H9 (cell line): ENCODE data around the gene LPAR1. TPM values are rescaled to one million over a fixed set of nuclear protein-coding genes. Genes with fewer than 3 reads are reported as not detected.

Experiments
- DNase-seq: peaks from one replicate; pipeline ENCODE4 v3.0.0-alpha.2; 2017
- H2AFZ ChIP-seq: one replicate; pipeline ENCODE4 v1.6.1; 2013; ENCODE audit warnings: mild to moderate bottlenecking, low read length, control low read depth, moderate library complexity
- H2AK5ac ChIP-seq: 2 replicates; pipeline ENCODE4 v1.6.1; 2013; ENCODE audit warnings: low read length, control low read depth, mixed read lengths; ENCODE audit not compliant: insufficient read length
- H2BK120ac ChIP-seq: one replicate; pipeline ENCODE4 v1.6.1; 2013; ENCODE audit warnings: low read depth, mild to moderate bottlenecking, low read length, control low read depth, inconsistent platforms; ENCODE audit not compliant: poor library complexity, severe bottlenecking
- H2BK12ac ChIP-seq: 2 replicates; pipeline ENCODE4 v1.6.1; 2013; ENCODE audit warnings: low read length, control low read depth, mixed read lengths, low read depth; ENCODE audit not compliant: insufficient read length
- H2BK15ac ChIP-seq: 2 replicates; pipeline ENCODE4 v1.6.1; 2013; ENCODE audit warnings: low read depth, low read length, control low read depth
- H2BK20ac ChIP-seq: one replicate; pipeline ENCODE4 v1.6.1; 2013; ENCODE audit warnings: low read depth, mild to moderate bottlenecking, low read length, control low read depth, inconsistent platforms; ENCODE audit not compliant: poor library complexity, severe bottlenecking
- H2BK5ac ChIP-seq: 2 replicates; pipeline ENCODE4 v1.6.1; 2013; ENCODE audit warnings: low read length, control low read depth, mixed read lengths; ENCODE audit not compliant: insufficient read length
- H3K14ac ChIP-seq: 2 replicates; pipeline ENCODE4 v1.6.1; 2013; ENCODE audit warnings: low read length, control low read depth; ENCODE audit not compliant: insufficient read depth
- H3K18ac ChIP-seq: 2 replicates; pipeline ENCODE4 v1.6.1; 2013; ENCODE audit warnings: low read depth, mild to moderate bottlenecking, mixed read lengths, low read length, control low read depth; ENCODE audit not compliant: insufficient read length
- H3K23ac ChIP-seq: 2 replicates; pipeline ENCODE4 v1.6.1; 2013; ENCODE audit warnings: low read length, control low read depth, mixed read lengths, low read depth; ENCODE audit not compliant: insufficient read length
- H3K23me2 ChIP-seq: 2 replicates; pipeline ENCODE4 v1.6.1; 2013; ENCODE audit warnings: low read depth, mild to moderate bottlenecking, mixed read lengths, low read length, control low read depth; ENCODE audit not compliant: insufficient read length, poor library complexity, severe bottlenecking
- H3K27ac ChIP-seq: 2 replicates; pipeline ENCODE4 v1.5.1; 2013; ENCODE audit warnings: low read length, control low read depth, mixed read lengths, low read depth; ENCODE audit not compliant: insufficient read length
- H3K27me3 ChIP-seq: 2 replicates; pipeline ENCODE4 v1.6.1; 2013; ENCODE audit warnings: low read length, control low read depth, inconsistent platforms; ENCODE audit not compliant: insufficient read depth
- H3K4ac ChIP-seq: 2 replicates; pipeline ENCODE4 v1.6.1; 2013; ENCODE audit warnings: low read depth, mild to moderate bottlenecking, control low read depth, inconsistent platforms, low read length, moderate library complexity
- H3K4me1 ChIP-seq: 2 replicates; pipeline ENCODE4 v1.6.1; 2013; ENCODE audit warnings: low read length, control low read depth, inconsistent platforms; ENCODE audit not compliant: insufficient read depth
- H3K4me2 ChIP-seq: 2 replicates; pipeline ENCODE4 v1.6.1; 2013; ENCODE audit warnings: low read length, control low read depth, mixed read lengths; ENCODE audit not compliant: insufficient read length, insufficient read depth
- H3K56ac ChIP-seq: 2 replicates; pipeline ENCODE4 v1.6.1; 2013; ENCODE audit warnings: low read depth, mild to moderate bottlenecking, mixed read lengths, low read length, control low read depth; ENCODE audit not compliant: insufficient read length
- H3K79me1 ChIP-seq: 2 replicates; pipeline ENCODE4 v1.6.1; 2013; ENCODE audit warnings: low read depth, mild to moderate bottlenecking, moderate library complexity, low read length, control low read depth, inconsistent platforms; ENCODE audit not compliant: insufficient read depth, poor library complexity, severe bottlenecking
- H3K79me2 ChIP-seq: 2 replicates; pipeline ENCODE4 v1.6.1; 2013; ENCODE audit warnings: low read length, control low read depth, inconsistent platforms; ENCODE audit not compliant: insufficient read depth
- H3K9ac ChIP-seq: 2 replicates; pipeline ENCODE4 v1.6.1; 2013; ENCODE audit warnings: low read length, control low read depth, mixed read lengths; ENCODE audit not compliant: insufficient read length; ENCODE audit errors: extremely low read depth
- H3K9me3 ChIP-seq: one replicate; pipeline ENCODE4 v1.6.1; 2013; ENCODE audit warnings: low read depth, low read length, inconsistent platforms; ENCODE audit not compliant: control insufficient read depth
- H3T11ph ChIP-seq: one replicate; pipeline ENCODE4 v1.6.1; 2013; ENCODE audit warnings: mild to moderate bottlenecking, low read length, control low read depth, inconsistent platforms
- H4K20me1 ChIP-seq: one replicate; pipeline ENCODE4 v1.6.1; 2013; ENCODE audit not compliant: control insufficient read depth, insufficient read length, insufficient read depth
- H4K5ac ChIP-seq: 2 replicates; pipeline ENCODE4 v1.6.1; 2013; ENCODE audit warnings: low read depth, mild to moderate bottlenecking, mixed read lengths, low read length, control low read depth; ENCODE audit not compliant: insufficient read length
- H4K8ac ChIP-seq: replicated peaks from 2 replicates; pipeline ENCODE4 v1.6.1; 2013; ENCODE audit warnings: low read length, control low read depth, mixed read lengths, low read depth; ENCODE audit not compliant: insufficient read length
- H4K91ac ChIP-seq: 2 replicates; pipeline ENCODE4 v1.6.1; 2013; ENCODE audit warnings: low read depth, mild to moderate bottlenecking, moderate library complexity, mixed read lengths, low read length, control low read depth; ENCODE audit not compliant: insufficient read length
- H3K27ac Mint-ChIP-seq, 3 experiments: 2 replicates in 2 of 3; 3 replicates in 1 of 3; pipeline ENCODE4 v1.8.0; 2020 to 2021; ENCODE audit warnings: mixed read lengths in 3 of 3, mild to moderate bottlenecking in 1 of 3, moderate library complexity in 1 of 3
- H3K27me3 Mint-ChIP-seq: 2 replicates; pipeline ENCODE4 v1.8.0; 2021; ENCODE audit warnings: low read depth, mild to moderate bottlenecking, moderate library complexity, mixed read lengths
- H3K36me3 Mint-ChIP-seq, 3 experiments: 2 replicates in 2 of 3; 3 replicates in 1 of 3; pipeline ENCODE4 v1.8.0; 2020 to 2021; ENCODE audit warnings: low read depth in 3 of 3, mixed read lengths in 3 of 3; ENCODE audit not compliant: insufficient read depth in 1 of 3
- H3K4me1 Mint-ChIP-seq, 2 experiments: 2 replicates each; pipeline ENCODE4 v1.8.0; 2020; ENCODE audit warnings: mixed read lengths in 2 of 2
- H3K4me3 Mint-ChIP-seq, 2 experiments: 2 replicates in 1 of 2; 3 replicates in 1 of 2; pipeline ENCODE4 v1.8.0; 2020 to 2021; ENCODE audit warnings: mild to moderate bottlenecking in 2 of 2, mixed read lengths in 2 of 2, moderate library complexity in 1 of 2
- H3K9me3 Mint-ChIP-seq, 2 experiments: 2 replicates in 1 of 2; 3 replicates in 1 of 2; pipeline ENCODE4 v1.8.0; 2020; ENCODE audit warnings: mild to moderate bottlenecking in 2 of 2, mixed read lengths in 2 of 2, moderate library complexity in 1 of 2
- WGBS: extraction: QIAGEN DNeasy Blood & Tissue Kit; methylation state at CpG from one replicate; pipeline ENCODE4 v1.1.7; 2013; ENCODE audit warnings: missing lambda C conversion rate, low lambda C conversion rate, mixed read lengths; ENCODE audit not compliant: insufficient read length; ENCODE audit errors: extremely low coverage; 5-methylcytosine and 5-hydroxymethylcytosine counted together
- total RNA-seq: library from RNA; stranded (reverse); gene quantifications from 2 replicates; pipeline ENCODE4 v1.2.1, GENCODE V29; 2021
- TF ChIP-seq, protein P1 (sequence below): fragments of 200-600 bp; sonication (generic); conservative IDR thresholded peaks from 3 replicates; pipeline ENCODE4 v1.8.0; 2021; ENCODE audit warnings: antibody characterized with exemption, mild to moderate bottlenecking

LPAR1 gene
- total RNA-seq, 1 experiment from 2014 or later: 1.3 TPM

DNA sequence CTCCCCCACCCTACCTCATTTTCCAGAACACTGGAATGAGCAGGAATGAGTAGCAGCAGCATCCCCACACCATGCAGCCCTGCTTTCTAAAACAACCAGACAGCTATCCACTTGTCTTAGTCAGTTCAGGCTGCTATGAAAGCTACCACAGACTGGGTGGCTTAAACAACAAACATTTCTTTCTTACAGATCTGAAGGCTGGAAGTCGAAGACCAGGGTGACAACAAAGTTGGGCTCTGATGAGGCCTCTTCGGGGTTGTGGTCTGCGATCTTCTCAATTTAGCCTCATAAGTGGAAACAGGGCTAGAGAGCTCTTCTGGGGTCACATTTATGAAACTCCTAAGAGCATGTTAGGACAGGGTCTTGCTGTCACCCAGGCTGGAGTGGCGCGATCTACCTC, 38.9 kb downstream of the LPAR1 start:
- Histone ChIP-seq H2BK120ac (no peak overlapping the region), H3K27ac (no peak overlapping the region), H3T11ph (no peak overlapping the region), H3K4me1 (no peaks in the 10 kb centered on the region), H3K9me3 (no peaks in the 10 kb centered on the region), H3K4me2 (no peak overlapping the region), H4K5ac (no peak overlapping the region), H3K9ac (no peak overlapping the region), H3K4ac (no peak overlapping the region), H3K23ac (no peak overlapping the region), H2AFZ (no peak overlapping the region), H2BK5ac (no peak overlapping the region), H4K91ac (no peak overlapping the region), H3K23me2 (no peaks in the 10 kb centered on the region), H2BK20ac (no peak overlapping the region), H3K79me1 (no peaks in the 10 kb centered on the region), H3K14ac (no peak overlapping the region), H3K27me3 (no peaks in the 10 kb centered on the region), H4K20me1 (no peaks in the 10 kb centered on the region), H2BK12ac (no peak overlapping the region), H4K8ac (no peak overlapping the region), H3K56ac (no peak overlapping the region), H3K18ac (no peak overlapping the region), H2AK5ac (no peak overlapping the region), H3K79me2 (no peaks in the 10 kb centered on the region), H2BK15ac (no peak overlapping the region)
- WGBS: no CpG with 5 or more reads among the region's 5 CpGs
- H3K27ac Mint-ChIP-seq: no peak overlapping the region; a peak in 1 of 7 replicates
- no peak overlapping the region for H3K4me3 Mint-ChIP-seq
- H3K4me1 Mint-ChIP-seq: peaks cover 23% of the 10 kb centered on the region in 2 experiments
- H3K36me3 Mint-ChIP-seq: no peaks in the 10 kb centered on the region
- TF ChIP-seq, protein P1, sequence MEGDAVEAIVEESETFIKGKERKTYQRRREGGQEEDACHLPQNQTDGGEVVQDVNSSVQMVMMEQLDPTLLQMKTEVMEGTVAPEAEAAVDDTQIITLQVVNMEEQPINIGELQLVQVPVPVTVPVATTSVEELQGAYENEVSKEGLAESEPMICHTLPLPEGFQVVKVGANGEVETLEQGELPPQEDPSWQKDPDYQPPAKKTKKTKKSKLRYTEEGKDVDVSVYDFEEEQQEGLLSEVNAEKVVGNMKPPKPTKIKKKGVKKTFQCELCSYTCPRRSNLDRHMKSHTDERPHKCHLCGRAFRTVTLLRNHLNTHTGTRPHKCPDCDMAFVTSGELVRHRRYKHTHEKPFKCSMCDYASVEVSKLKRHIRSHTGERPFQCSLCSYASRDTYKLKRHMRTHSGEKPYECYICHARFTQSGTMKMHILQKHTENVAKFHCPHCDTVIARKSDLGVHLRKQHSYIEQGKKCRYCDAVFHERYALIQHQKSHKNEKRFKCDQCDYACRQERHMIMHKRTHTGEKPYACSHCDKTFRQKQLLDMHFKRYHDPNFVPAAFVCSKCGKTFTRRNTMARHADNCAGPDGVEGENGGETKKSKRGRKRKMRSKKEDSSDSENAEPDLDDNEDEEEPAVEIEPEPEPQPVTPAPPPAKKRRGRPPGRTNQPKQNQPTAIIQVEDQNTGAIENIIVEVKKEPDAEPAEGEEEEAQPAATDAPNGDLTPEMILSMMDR: no peak
- no peak for DNase-seq
- no peaks in the 10 kb centered on the region for H3K27me3 Mint-ChIP-seq
- no peaks in the 10 kb centered on the region for H3K9me3 Mint-ChIP-seq
